GM18867 (cell line): Measurements from ENCODE around the gene PTPRU.

Experiments used
- ATAC-seq: cut with Tn5 transposase; IDR thresholded peaks from one replicate; pipeline ENCODE4 v1.9.1; 2021; ENCODE audit warnings: mild to moderate bottlenecking, moderate library complexity; ENCODE audit not compliant: unreplicated experiment

PTPRU gene

DNA sequence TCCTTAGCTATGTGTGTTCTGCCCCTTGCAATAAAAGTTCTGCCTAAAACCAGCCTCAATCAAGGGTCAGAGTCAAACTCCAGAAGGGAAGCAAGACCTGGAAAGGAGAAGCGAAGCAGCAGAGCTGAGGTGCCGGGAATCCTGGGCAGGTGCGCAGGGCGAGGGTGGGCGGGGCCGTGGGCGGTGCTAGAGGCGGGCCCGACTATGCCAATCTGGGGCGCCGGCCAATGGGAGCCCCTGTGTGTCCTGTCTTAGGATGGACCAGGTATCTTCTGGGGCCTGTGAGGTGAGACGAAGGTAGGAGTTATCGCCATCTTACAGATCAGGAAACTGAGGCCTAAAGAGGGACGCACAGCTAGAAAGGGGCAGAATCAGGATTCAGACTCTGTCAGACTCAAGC, 120.3 kb downstream of the PTPRU start:
- no peak for ATAC-seq

DNA sequence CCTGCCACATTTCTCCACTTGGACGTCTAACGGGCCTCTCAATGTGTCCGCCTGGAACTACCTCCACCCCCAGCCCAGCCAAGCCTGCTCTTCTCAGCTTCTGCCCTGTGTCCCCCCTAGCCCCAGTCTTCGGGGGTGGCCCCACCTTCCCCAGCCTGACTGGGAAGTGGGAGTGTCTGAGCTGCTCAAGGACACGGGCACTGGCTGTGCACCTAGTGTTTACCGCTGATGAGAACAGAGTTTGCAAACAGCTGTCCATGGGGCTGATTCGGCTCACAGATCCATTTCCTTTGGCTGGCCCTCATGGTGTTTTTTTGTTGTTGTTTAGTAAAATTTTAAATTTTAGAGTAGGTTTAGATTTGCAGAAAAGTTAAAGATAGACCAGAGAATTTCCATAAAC, 121.1 kb downstream of the PTPRU start:
- no peak for ATAC-seq

DNA sequence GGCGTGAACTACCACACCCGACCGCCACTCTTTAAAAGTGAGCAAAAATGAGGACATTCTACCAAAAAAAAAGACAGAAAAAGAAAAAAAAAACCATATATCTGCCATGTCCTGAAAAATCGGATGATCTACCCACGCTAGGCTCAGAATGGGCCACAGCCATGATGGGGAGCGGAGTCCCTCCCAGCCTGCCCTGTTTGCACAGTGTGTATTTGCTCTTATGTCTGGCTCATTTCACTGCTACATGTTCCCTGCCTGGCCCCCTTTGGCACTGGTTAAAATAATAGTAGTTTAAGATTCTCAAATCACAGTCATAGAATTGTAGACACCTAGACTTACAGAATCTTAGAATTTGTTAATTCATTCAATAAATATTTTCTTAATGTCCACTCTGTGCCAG, 121.9 kb downstream of the PTPRU start:
- ATAC-seq = no peak

GRCh38 chr1:29360768-29361167, 124.4 kb downstream of the PTPRU start:
- ATAC-seq = no peak

- no peak for ATAC-seq
These were observed 125.4 kb downstream of the PTPRU start for GRCh38 chr1:29361686-29362085.

- no peak for ATAC-seq
These were observed 125.8 kb downstream of the PTPRU start for GRCh38 chr1:29362116-29362515.

- no peak for ATAC-seq
These were observed 126.4 kb downstream of the PTPRU start for GRCh38 chr1:29362764-29363163.

DNA sequence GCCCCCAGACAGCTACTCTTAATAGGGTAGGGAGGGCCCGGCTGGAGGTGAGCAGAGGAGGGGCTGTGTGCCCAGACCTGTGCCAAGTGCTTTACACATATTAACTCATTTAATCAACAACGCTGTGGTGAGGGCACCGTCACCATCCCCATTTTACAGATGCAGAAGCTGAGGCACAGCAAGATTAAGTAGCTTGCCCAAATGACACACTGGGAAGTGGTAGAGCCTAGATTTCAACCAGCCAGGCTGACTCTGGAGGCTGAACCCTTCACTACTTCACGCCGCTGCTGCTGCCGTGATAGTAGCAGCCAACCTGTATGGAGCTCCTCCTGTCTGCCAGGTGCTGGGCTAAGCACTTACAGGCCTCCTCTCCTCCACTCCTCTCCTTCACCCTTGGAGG, 127.2 kb downstream of the PTPRU start:
- ATAC-seq = no peak

- no peak for ATAC-seq
These were observed 127.9 kb downstream of the PTPRU start for GRCh38 chr1:29364101-29364678.

DNA sequence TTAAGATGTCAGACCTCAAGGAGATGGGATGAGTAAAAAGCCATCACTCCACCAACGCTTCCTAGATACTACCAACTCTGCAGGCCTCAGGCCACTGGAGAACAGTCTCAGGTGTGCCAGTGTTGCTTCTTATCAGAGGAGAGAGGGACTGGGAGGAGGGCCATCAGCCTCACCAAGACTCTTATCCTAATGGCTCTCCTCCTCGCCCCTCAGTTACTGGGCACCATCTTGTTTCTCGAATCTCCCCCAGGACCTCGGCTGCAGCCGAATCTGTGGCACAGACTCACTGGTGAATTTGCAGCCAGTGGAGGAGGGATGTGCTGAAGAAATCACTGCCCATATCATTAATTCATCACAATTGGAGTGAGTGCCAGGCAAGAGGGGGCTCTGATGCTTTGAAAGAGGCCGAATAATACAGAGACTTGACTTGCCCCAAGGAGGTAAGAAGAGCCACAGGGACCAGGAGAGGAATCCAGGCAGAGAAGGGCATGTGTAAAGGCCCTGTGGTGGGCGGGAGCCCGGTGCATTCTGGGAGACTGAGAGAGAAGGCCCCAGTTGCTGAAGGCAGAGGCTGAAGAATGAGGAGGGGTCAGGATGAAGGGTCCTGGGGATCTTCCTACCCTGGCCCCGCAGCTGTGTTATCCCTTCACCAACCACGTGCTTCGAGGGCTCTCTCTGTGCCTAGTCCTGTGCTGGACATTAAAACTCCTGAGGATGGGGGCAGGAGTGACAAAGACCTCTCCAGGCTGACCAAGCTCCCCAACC, 129.8 kb downstream of the PTPRU start:
- no peak for ATAC-seq

GRCh38 chr1:29368936-29369932, 132.9 kb downstream of the PTPRU start:
- ATAC-seq = no peak

- no peak for ATAC-seq
These were observed 133.7 kb downstream of the PTPRU start for GRCh38 chr1:29370067-29370466.

GRCh38 chr1:29371332-29371731, 135.0 kb downstream of the PTPRU start:
- no peak for ATAC-seq

- ATAC-seq = no peak
These were observed 135.8 kb downstream of the PTPRU start for GRCh38 chr1:29372108-29372507.
